ENCODE data around the gene PTPN23. TPM values are rescaled to one million over a fixed set of nuclear protein-coding genes. Genes with fewer than 3 reads are reported as not detected.

Gene PTPN23
- total and polyA plus RNA-seq, 2 of the 13 experiments (the other 11 are each of a cell fraction or from before 2014, with no cell fraction given): 2.3 to 3.7 TPM

GRCh38 chr3:47430606-47431005 is 49.8 kb downstream of the PTPN23 start (continued):
- TF ChIP-seq MYPOP (CRISPR knock-in tag; IDR thresholded peaks at IDR 0.05): no peak
- TF ChIP-seq TOE1 (CRISPR knock-in tag; IDR thresholded peaks at IDR 0.05): no peak

- ATAC-seq: no peak
- Histone ChIP-seq H3K4me1 (ENCODE audit: insufficient read depth, low read length) (peaks cover 31% of the 10 kb centered on the region), H4K20me1 (ENCODE audit: insufficient read depth, low read length) (no peaks in the 10 kb centered on the region), H3K36me3 (replicated peaks in 1 of 2; ENCODE audit: control insufficient read depth in 1 of 2, insufficient read depth in 2 of 2, low read length in 2 of 2) (peaks cover 24 to 57% of the 10 kb centered on the region in 2 experiments), H3K27me3 (ENCODE audit: control insufficient read depth in 1 of 2, insufficient read depth in 2 of 2, low read length in 2 of 2) (no peaks in the 10 kb centered on the region), H3K9ac (ENCODE audit: insufficient read depth, low read depth, low read length) (no peak overlapping the region), H3K4me2 (ENCODE audit: low read depth, low read length) (no peak overlapping the region), H3K9me3 (ENCODE audit: low read length) (no peaks in the 10 kb centered on the region), H3K4me3 (replicated peaks in 1 of 3; ENCODE audit: insufficient read depth in 1 of 3, low read depth in 2 of 3, low read length in 3 of 3) (no peak overlapping the region), H3K27ac (ENCODE audit: extremely low read length, insufficient read depth, low read length) (no peak overlapping the region), H2AFZ (ENCODE audit: low read length) (no peak overlapping the region), H3K79me2 (ENCODE audit: insufficient read depth, low read length) (no peaks in the 10 kb centered on the region)
- CTCF ChIA-PET (ENCODE audit: low intra/inter-chr PET ratio, low total read pairs): no interaction called here
- DNase-seq (ENCODE audit: low spot score): no peak
- intact Hi-C loops (cut with micrococcal nuclease; ENCODE audit: unreplicated experiment) (no loop called here), in situ Hi-C loops (cut with HindIII; ENCODE audit: extremely low pct_ligation_motif_present, low pct_unique_long_range_greater_than_20kb) (no loop called here)
- 94% methylated on average over 3 of the region's 3 CpGs for WGBS (ENCODE audit: low lambda C conversion rate)
- no peak for TF ChIP-seq ZNF24 (IDR thresholded peaks at IDR 0.05)
- no peak for FAIRE-seq
- no TSS peak for BruUV-seq (replicated peaks)
- POLR2A ChIA-PET: interaction anchor here (1.7 kb wide), 1 partner anchor 12 kb away, joined by 3 read pairs; no protein-coding TSS in a partner anchor
Observed at GRCh38 chr3:47431225-47431624, 50.4 kb downstream of the PTPN23 start.

- H3K36me3 ChIP-seq (replicated peaks in 1 of 2; ENCODE audit: control insufficient read depth in 1 of 2, insufficient read depth in 2 of 2, low read length in 2 of 2): peaks cover 18 to 47% of the 10 kb centered on the region in 2 experiments
- no peaks in the 10 kb centered on the region for H4K20me1 ChIP-seq (ENCODE audit: insufficient read depth, low read length)
- H2AFZ ChIP-seq (ENCODE audit: low read length): no peak overlapping the region
- FAIRE-seq (no peak), DNase-seq (ENCODE audit: low spot score) (no peak), ATAC-seq (no peak)
- 100% methylated on average over 2 of the region's 2 CpGs for WGBS (ENCODE audit: low lambda C conversion rate)
- peaks cover 31% of the 10 kb centered on the region for H3K4me1 ChIP-seq (ENCODE audit: insufficient read depth, low read length)
- no peak overlapping the region for H3K4me3 ChIP-seq (replicated peaks in 1 of 3; ENCODE audit: insufficient read depth in 1 of 3, low read depth in 2 of 3, low read length in 3 of 3)
- H3K79me2 ChIP-seq (ENCODE audit: insufficient read depth, low read length): no peaks in the 10 kb centered on the region
- H3K9ac ChIP-seq (ENCODE audit: insufficient read depth, low read depth, low read length): no peak overlapping the region
- H3K27ac ChIP-seq (ENCODE audit: extremely low read length, insufficient read depth, low read length): no peak overlapping the region
- intact Hi-C loops (cut with micrococcal nuclease; ENCODE audit: unreplicated experiment): no loop called here
- ChIA-PET POLR2A (interaction anchor here (0.6 kb wide), 1 partner anchor 28 kb away, joined by 3 read pairs; no protein-coding TSS in a partner anchor), CTCF (ENCODE audit: low intra/inter-chr PET ratio, low total read pairs) (no interaction called here)
- in situ Hi-C loops (cut with HindIII; ENCODE audit: extremely low pct_ligation_motif_present, low pct_unique_long_range_greater_than_20kb): no loop called here
- H3K27me3 ChIP-seq (ENCODE audit: control insufficient read depth in 1 of 2, insufficient read depth in 2 of 2, low read length in 2 of 2): no peaks in the 10 kb centered on the region
- H3K4me2 ChIP-seq (ENCODE audit: low read depth, low read length): no peak overlapping the region
- H3K9me3 ChIP-seq (ENCODE audit: low read length): no peaks in the 10 kb centered on the region
- no TSS peak for BruUV-seq (replicated peaks)
- TF ChIP-seq ZBTB33 (CRISPR knock-in tag; IDR thresholded peaks at IDR 0.05) (no peak), NKX3-1 (CRISPR knock-in tag; IDR thresholded peaks at IDR 0.05) (no peak), RORA (CRISPR knock-in tag; IDR thresholded peaks at IDR 0.05) (no peak), GPN1 (CRISPR knock-in tag; IDR thresholded peaks at IDR 0.05; ENCODE audit: borderline replicate concordance) (no peak), PRDM15 (CRISPR knock-in tag; IDR thresholded peaks at IDR 0.05) (no peak)
Observed at GRCh38 chr3:47432673-47433072, 51.9 kb downstream of the PTPN23 start.

Measured in HepG2 (cell line).